A549 (cell line): ENCODE data around the gene INO80D.

Experiments used
- BHLHE40 ChIP-seq: IDR thresholded peaks from 2 replicates; pipeline ENCODE4 v1.6.1; 2012; ENCODE audit warnings: low read depth, low read length, inconsistent platforms
- CHD2 ChIP-seq: fragments of 150-350 bp; IDR thresholded peaks from 2 replicates; pipeline ENCODE4 v1.6.1; 2014; ENCODE audit warnings: low read length; ENCODE audit not compliant: partially characterized antibody
- EP300 ChIP-seq, 2 experiments: fragments of >200 bp; sonication (Bioruptor Twin); formaldehyde crosslinking; IDR thresholded peaks; 2 replicates in 1 of 2; 3 replicates in 1 of 2; pipeline ENCODE4 v1.6.1; 2016 to 2017
- FOSL2 ChIP-seq, 2 experiments: fragments of 450-650 bp in 1 of 2; fragments of >200 bp in 1 of 2; sonication (Bioruptor Twin) in 1 of 2; formaldehyde crosslinking; IDR thresholded peaks; 2 replicates each; pipeline versions ENCODE4 v1.5.0 to v1.6.1; 2016 to 2020; ENCODE audit warnings: mild to moderate bottlenecking in 1 of 2, moderate library complexity in 1 of 2
- HDAC2 ChIP-seq: fragments of 200-600 bp; sonication (generic); IDR thresholded peaks from 2 replicates; pipeline ENCODE4 v1.6.1; 2016
- JUN ChIP-seq, 2 experiments: fragments of >200 bp; sonication (Bioruptor Twin); formaldehyde crosslinking; IDR thresholded peaks; 2 replicates in 1 of 2; 3 replicates in 1 of 2; pipeline ENCODE4 v1.6.1; 2016 to 2017
- KDM5A ChIP-seq: fragments of 200-600 bp; sonication (generic); IDR thresholded peaks from 2 replicates; pipeline ENCODE4 v1.6.1; 2016; ENCODE audit warnings: antibody characterized with exemption, mild to moderate bottlenecking
- MYC ChIP-seq: IDR thresholded peaks from 2 replicates; pipeline ENCODE4 v1.6.1; 2012; ENCODE audit warnings: mild to moderate bottlenecking, inconsistent platforms, low read length, improper control_type of control experiment, borderline replicate concordance
- POLR2A ChIP-seq: IDR thresholded peaks from 2 replicates; pipeline ENCODE4 v1.6.1; 2012; ENCODE audit warnings: mild to moderate bottlenecking, low read length
- TP53 ChIP-seq: fragments of 250-450 bp; sonication (Bioruptor Pico); IDR thresholded peaks from 2 replicates; pipeline ENCODE4 v1.5.0; 2021; ENCODE audit warnings: mild to moderate bottlenecking, moderate library complexity
- TF ChIP-seq, protein P1 (sequence below): fragments of >200 bp; sonication (Bioruptor Twin); formaldehyde crosslinking; IDR thresholded peaks from 3 replicates; pipeline ENCODE4 v1.5.1; 2016
- TF ChIP-seq, protein P2 (sequence below): fragments of 250-450 bp; sonication (Bioruptor Pico); IDR thresholded peaks from 2 replicates; pipeline ENCODE4 v1.5.0; 2021; ENCODE audit warnings: mild to moderate bottlenecking, moderate library complexity, borderline replicate concordance
- TF ChIP-seq, protein P3 (sequence below): IDR thresholded peaks from 2 replicates; pipeline ENCODE4 v1.6.1; 2012

DNA sequence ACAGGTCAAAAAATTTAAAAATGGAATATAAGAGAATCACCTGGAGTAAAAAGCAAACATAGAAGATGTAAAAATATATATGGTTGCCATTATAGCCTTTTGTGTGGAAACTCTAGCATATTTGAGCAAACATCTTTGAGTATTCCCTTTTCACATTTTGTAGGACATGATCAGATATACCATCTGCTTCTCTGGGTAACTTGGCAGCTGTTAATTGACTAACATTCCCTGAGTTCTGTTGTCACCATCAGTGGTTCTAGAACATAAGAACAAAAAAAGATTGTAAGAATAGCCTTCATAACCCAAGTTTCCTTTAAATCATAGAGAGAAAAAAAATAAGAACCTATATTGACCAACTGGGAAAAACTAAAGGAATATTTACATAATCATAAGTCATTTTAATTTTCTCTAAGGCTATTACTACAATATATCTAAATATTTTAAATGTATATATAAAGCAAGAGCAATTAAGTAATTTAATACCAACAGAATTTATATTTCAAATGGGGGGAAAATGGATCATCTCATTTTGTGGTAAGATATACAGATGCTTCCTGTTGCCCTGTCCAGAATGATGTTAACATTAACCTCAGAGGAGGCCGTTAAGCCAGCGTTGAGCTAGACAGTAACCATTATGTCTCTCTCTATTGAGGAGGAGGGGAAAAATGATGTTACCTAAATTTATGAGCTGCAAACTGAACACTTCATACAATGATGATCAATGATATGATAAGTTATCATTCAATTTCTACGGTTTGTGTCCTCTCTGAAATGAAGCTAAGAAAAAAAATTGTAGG is 9.8 kb upstream of the INO80D start:
- no peak for TF ChIP-seq POLR2A
- TF ChIP-seq, protein P1, sequence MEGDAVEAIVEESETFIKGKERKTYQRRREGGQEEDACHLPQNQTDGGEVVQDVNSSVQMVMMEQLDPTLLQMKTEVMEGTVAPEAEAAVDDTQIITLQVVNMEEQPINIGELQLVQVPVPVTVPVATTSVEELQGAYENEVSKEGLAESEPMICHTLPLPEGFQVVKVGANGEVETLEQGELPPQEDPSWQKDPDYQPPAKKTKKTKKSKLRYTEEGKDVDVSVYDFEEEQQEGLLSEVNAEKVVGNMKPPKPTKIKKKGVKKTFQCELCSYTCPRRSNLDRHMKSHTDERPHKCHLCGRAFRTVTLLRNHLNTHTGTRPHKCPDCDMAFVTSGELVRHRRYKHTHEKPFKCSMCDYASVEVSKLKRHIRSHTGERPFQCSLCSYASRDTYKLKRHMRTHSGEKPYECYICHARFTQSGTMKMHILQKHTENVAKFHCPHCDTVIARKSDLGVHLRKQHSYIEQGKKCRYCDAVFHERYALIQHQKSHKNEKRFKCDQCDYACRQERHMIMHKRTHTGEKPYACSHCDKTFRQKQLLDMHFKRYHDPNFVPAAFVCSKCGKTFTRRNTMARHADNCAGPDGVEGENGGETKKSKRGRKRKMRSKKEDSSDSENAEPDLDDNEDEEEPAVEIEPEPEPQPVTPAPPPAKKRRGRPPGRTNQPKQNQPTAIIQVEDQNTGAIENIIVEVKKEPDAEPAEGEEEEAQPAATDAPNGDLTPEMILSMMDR, result no peak
- TF ChIP-seq JUN (IDR thresholded peaks at IDR 0.05), result no peak
- TF ChIP-seq MYC, result no peak
- TF ChIP-seq EP300 (IDR thresholded peaks at IDR 0.05), result no peak
- TF ChIP-seq, protein P2, sequence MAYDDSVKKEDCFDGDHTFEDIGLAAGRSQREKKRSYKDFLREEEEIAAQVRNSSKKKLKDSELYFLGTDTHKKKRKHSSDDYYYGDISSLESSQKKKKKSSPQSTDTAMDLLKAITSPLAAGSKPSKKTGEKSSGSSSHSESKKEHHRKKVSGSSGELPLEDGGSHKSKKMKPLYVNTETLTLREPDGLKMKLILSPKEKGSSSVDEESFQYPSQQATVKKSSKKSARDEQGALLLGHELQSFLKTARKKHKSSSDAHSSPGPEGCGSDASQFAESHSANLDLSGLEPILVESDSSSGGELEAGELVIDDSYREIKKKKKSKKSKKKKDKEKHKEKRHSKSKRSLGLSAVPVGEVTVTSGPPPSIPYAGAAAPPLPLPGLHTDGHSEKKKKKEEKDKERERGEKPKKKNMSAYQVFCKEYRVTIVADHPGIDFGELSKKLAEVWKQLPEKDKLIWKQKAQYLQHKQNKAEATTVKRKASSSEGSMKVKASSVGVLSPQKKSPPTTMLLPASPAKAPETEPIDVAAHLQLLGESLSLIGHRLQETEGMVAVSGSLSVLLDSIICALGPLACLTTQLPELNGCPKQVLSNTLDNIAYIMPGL (CRISPR knock-in tag), result no peak
- no peak for TF ChIP-seq TP53 (CRISPR knock-in tag)
- TF ChIP-seq, protein P3, sequence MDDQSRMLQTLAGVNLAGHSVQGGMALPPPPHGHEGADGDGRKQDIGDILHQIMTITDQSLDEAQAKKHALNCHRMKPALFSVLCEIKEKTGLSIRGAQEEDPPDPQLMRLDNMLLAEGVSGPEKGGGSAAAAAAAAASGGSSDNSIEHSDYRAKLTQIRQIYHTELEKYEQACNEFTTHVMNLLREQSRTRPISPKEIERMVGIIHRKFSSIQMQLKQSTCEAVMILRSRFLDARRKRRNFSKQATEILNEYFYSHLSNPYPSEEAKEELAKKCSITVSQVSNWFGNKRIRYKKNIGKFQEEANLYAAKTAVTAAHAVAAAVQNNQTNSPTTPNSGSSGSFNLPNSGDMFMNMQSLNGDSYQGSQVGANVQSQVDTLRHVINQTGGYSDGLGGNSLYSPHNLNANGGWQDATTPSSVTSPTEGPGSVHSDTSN, result no peak
- no peak for TF ChIP-seq HDAC2
- TF ChIP-seq BHLHE40, result no peak
- no peak for TF ChIP-seq KDM5A
- TF ChIP-seq CHD2, result no peak
- TF ChIP-seq FOSL2 (IDR thresholded peaks at IDR 0.05), result no peak
- no peak for TF ChIP-seq FOSL2 (CRISPR knock-in tag; IDR thresholded peaks at IDR 0.05)
